MM.1S (cell line): Measurements from ENCODE around the gene VDAC2.

Experiments used
- DNase-seq: peaks from one replicate; pipeline ENCODE4 v3.0.0-alpha.2; 2015
- H2AFZ ChIP-seq: fragments of 300-600 bp; sonication (generic); 2 replicates; pipeline ENCODE4 v1.6.0; 2016; ENCODE audit warnings: antibody characterized with exemption, low read length
- H3F3A ChIP-seq: fragments of 300-600 bp; sonication (generic); 2 replicates; pipeline ENCODE4 v1.6.1; 2016; ENCODE audit warnings: mild to moderate bottlenecking, antibody characterized with exemption, low read length, moderate library complexity, mixed read lengths; ENCODE audit not compliant: insufficient read depth
- H3K27ac ChIP-seq: fragments of 300-600 bp; sonication (generic); 2 replicates; pipeline ENCODE4 v1.5.1; 2016; ENCODE audit warnings: mild to moderate bottlenecking, low read length
- H3K27me3 ChIP-seq: fragments of 300-600 bp; sonication (generic); replicated peaks from 2 replicates; pipeline ENCODE4 v1.6.0; 2016; ENCODE audit warnings: low read length; ENCODE audit not compliant: insufficient read depth
- H3K36me3 ChIP-seq: fragments of 300-600 bp; sonication (generic); replicated peaks from 2 replicates; pipeline ENCODE4 v1.6.1; 2016; ENCODE audit warnings: mild to moderate bottlenecking, low read length, mixed read lengths; ENCODE audit not compliant: insufficient read depth
- H3K4me1 ChIP-seq: fragments of 300-600 bp; sonication (generic); 2 replicates; pipeline ENCODE4 v1.6.1; 2016; ENCODE audit warnings: low read length, mixed read lengths
- H3K4me2 ChIP-seq: fragments of 300-600 bp; sonication (generic); 2 replicates; pipeline ENCODE4 v1.6.0; 2016; ENCODE audit warnings: low read depth, low read length
- H3K4me3 ChIP-seq: fragments of 300-600 bp; sonication (generic); 2 replicates; pipeline ENCODE4 v1.5.1; 2016; ENCODE audit warnings: low read length, mixed read lengths
- H3K79me2 ChIP-seq: fragments of 300-600 bp; sonication (generic); 2 replicates; pipeline ENCODE4 v1.6.1; 2016; ENCODE audit warnings: mixed run types, low read length, mixed read lengths
- H3K9ac ChIP-seq: fragments of 300-600 bp; sonication (generic); 2 replicates; pipeline ENCODE4 v1.6.1; 2016; ENCODE audit warnings: low read length, mixed read lengths
- H3K9me2 ChIP-seq: fragments of 300-600 bp; sonication (generic); replicated peaks from 2 replicates; pipeline ENCODE4 v1.6.1; 2016; ENCODE audit warnings: mild to moderate bottlenecking, low read length, mixed read lengths; ENCODE audit not compliant: insufficient read depth
- H3K9me3 ChIP-seq: fragments of 300-600 bp; sonication (generic); replicated peaks from 2 replicates; pipeline ENCODE4 v1.6.1; 2016; ENCODE audit warnings: mild to moderate bottlenecking, low read length, mixed read lengths; ENCODE audit not compliant: insufficient read depth
- H4K20me1 ChIP-seq: fragments of 300-600 bp; sonication (generic); 2 replicates; pipeline ENCODE4 v1.6.1; 2016; ENCODE audit warnings: mild to moderate bottlenecking, low read length, moderate library complexity, mixed read lengths; ENCODE audit not compliant: insufficient read depth
- CTCF ChIP-seq: fragments of 300-600 bp; sonication (generic); IDR thresholded peaks from 2 replicates; pipeline ENCODE4 v1.5.1; 2016; ENCODE audit warnings: antibody characterized with exemption, low read length, mixed read lengths
- EZH2 ChIP-seq: fragments of 300-600 bp; sonication (generic); optimal IDR thresholded peaks from 2 replicates; pipeline ENCODE3; 2017; ENCODE audit warnings: low read depth, mild to moderate bottlenecking, antibody characterized with exemption, low read length, mixed read lengths
- EZH2phosphoT487 ChIP-seq: fragments of 300-600 bp; sonication (generic); IDR thresholded peaks from 2 replicates; pipeline ENCODE4 v1.6.1; 2018; ENCODE audit warnings: antibody characterized with exemption, low read length

VDAC2 gene

GRCh38 chr10:75210282-75211006 lies at the start of gene VDAC2:
VDAC2 (plus strand) TSS chr10:75210796; CDS start chr10:75211159, 363 bp downstream.
- peak; percentile 87 for DNase-seq
- TF ChIP-seq EZH2phosphoT487, result no peak
- no peak for TF ChIP-seq EZH2
- TF ChIP-seq CTCF, result no peak
- peak within 1 kb of the TSS; percentile 97 for H2AFZ ChIP-seq

GRCh38 chr10:75165684-75166622 lies 44.6 kb upstream of the VDAC2 start:
- peaks cover 20% of the 10 kb centered on the region for H4K20me1 ChIP-seq
- DNase-seq, result peak; percentile 84
- TF ChIP-seq EZH2phosphoT487 (0 out of 2 replicates have a peak, but pooled peaks have one; percentile 71), EZH2 (no peak)
- H3K36me3 ChIP-seq, result no peaks in the 10 kb centered on the region
- H3K9ac ChIP-seq, result no peak overlapping the region
- peak overlapping the region; percentile 45 for H3K4me2 ChIP-seq
- no peak overlapping the region for H3K4me3 ChIP-seq
- H3F3A ChIP-seq, result peaks cover 14% of the 10 kb centered on the region
- no peak overlapping the region for H3K27ac ChIP-seq
- H3K9me3 ChIP-seq, result no peaks in the 10 kb centered on the region
- H3K9me2 ChIP-seq, result no peaks in the 10 kb centered on the region
- H3K79me2 ChIP-seq, result peaks cover 8% of the 10 kb centered on the region; the same call in 1 of the 2 replicates
- no peaks in the 10 kb centered on the region; the same call in 1 of the 2 replicates for H3K27me3 ChIP-seq
- no peak overlapping the region for H2AFZ ChIP-seq
- H3K4me1 ChIP-seq, result peaks cover 17% of the 10 kb centered on the region

More at GRCh38 chr10:75210282-75211006, at the start of gene VDAC2:
- H3K27ac ChIP-seq, result peak within 1 kb of the TSS; percentile 96
- no peaks in the 10 kb centered on the region for H3K9me2 ChIP-seq
- no peaks in the 10 kb centered on the region for H3K27me3 ChIP-seq
- H3K4me2 ChIP-seq, result peak within 1 kb of the TSS; percentile 94
- no peaks in the 10 kb centered on the region for H3K9me3 ChIP-seq
- H3K9ac ChIP-seq, result peak within 1 kb of the TSS; percentile 99
- H4K20me1 ChIP-seq, result no peaks in the 10 kb centered on the region
- H3K4me1 ChIP-seq, result peaks cover 11% of the 10 kb centered on the region
- peak within 1 kb of the TSS; percentile 97 for H3K4me3 ChIP-seq
- H3F3A ChIP-seq, result peaks cover 6% of the 10 kb centered on the region; the same call in 1 of the 2 replicates
- peaks cover 48% of the 10 kb centered on the region for H3K79me2 ChIP-seq
- peaks cover 4% of the 10 kb centered on the region; the same call in 1 of the 2 replicates for H3K36me3 ChIP-seq

- Histone ChIP-seq H3K9me2 (no peaks in the 10 kb centered on the region), H3K27me3 (no peaks in the 10 kb centered on the region; the same call in 1 of the 2 replicates), H3K79me2 (peaks cover 8% of the 10 kb centered on the region; the same call in 1 of the 2 replicates), H3K4me3 (no peak overlapping the region), H3K4me2 (peak overlapping the region; percentile 45), H3K9me3 (no peaks in the 10 kb centered on the region), H3K9ac (no peak overlapping the region), H3K27ac (no peak overlapping the region), H3K36me3 (no peaks in the 10 kb centered on the region), H4K20me1 (peaks cover 20% of the 10 kb centered on the region), H3F3A (peaks cover 14% of the 10 kb centered on the region), H2AFZ (no peak overlapping the region), H3K4me1 (peaks cover 17% of the 10 kb centered on the region)
- no peak for DNase-seq
- no peak for TF ChIP-seq EZH2
- no peak for TF ChIP-seq CTCF
- no peak for TF ChIP-seq EZH2phosphoT487
Observed at GRCh38 chr10:75166623-75166972, 44.0 kb upstream of the VDAC2 start.
